ENCODE measurements around the gene DOCK3. TPM values are rescaled to one million over a fixed set of nuclear protein-coding genes. Genes with fewer than 3 reads are reported as not detected.

DOCK3 gene
- total and polyA plus RNA-seq, 2 of the 4 experiments (the other 2 are of a cell fraction), result under 0.01 to 0.12 TPM

- no peak for TF ChIP-seq SMC3 (IDR thresholded peaks at IDR 0.05; ENCODE audit: low read depth, low read length)
- TF ChIP-seq USF2 (IDR thresholded peaks at IDR 0.05; ENCODE audit: low read depth, low read length), result no peak
- no peak for TF ChIP-seq CEBPB (IDR thresholded peaks at IDR 0.05; ENCODE audit: low read depth, low read length)
- TF ChIP-seq POLR2A (IDR thresholded peaks at IDR 0.05; ENCODE audit: low read depth, low read length), result no peak
- TF ChIP-seq RCOR1 (IDR thresholded peaks at IDR 0.05; ENCODE audit: insufficient replicate concordance, low read length), result no peak
- TF ChIP-seq CHD1 (IDR thresholded peaks at IDR 0.05; ENCODE audit: low read depth, low read length), result no peak
- TF ChIP-seq RFX5 (IDR thresholded peaks at IDR 0.05; ENCODE audit: low read depth, low read length), result no peak
- no peak for TF ChIP-seq CTCF (conservative IDR thresholded peaks at IDR 0.05; ENCODE audit: low read depth, low read length)
- no peak for TF ChIP-seq BHLHE40 (IDR thresholded peaks at IDR 0.05; ENCODE audit: low read depth, low read length)
- no peak for TF ChIP-seq NFE2L2 (IDR thresholded peaks at IDR 0.05; ENCODE audit: low read depth, low read length)
- TF ChIP-seq MXI1 (IDR thresholded peaks at IDR 0.05; ENCODE audit: borderline replicate concordance, low read depth, low read length), result no peak
- no peak for TF ChIP-seq RAD21 (IDR thresholded peaks at IDR 0.05; ENCODE audit: low read length)
- H3K4me2 ChIP-seq (ENCODE audit: low read depth, low read length), result no peak overlapping the region
- in situ Hi-C loops (cut with MboI; ENCODE audit: low sequenced_read_pairs), result no loop called here
- POLR2A ChIA-PET (ENCODE audit: unreplicated experiment), result no interaction called here
- no peaks in the 10 kb centered on the region for H3K79me1 ChIP-seq (ENCODE audit: low read depth in 1 of 2, low read length in 2 of 2)
- WGBS, 2 experiments (ENCODE audit: extremely low coverage in 2 of 2, insufficient read length in 1 of 2), result 0% methylated on average over 1 of the region's 3 CpGs; no CpG with 5 or more reads in 1 of the 2 experiments
- H2BK15ac ChIP-seq (ENCODE audit: low read depth, low read length), result no peak overlapping the region
- dilution Hi-C loops (cut with HindIII; ENCODE audit: low sequenced_read_pairs, unreplicated experiment), result no loop called here
- no peak overlapping the region for H3K56ac ChIP-seq (ENCODE audit: extremely low read depth, insufficient read depth, low read length)
- H3K4ac ChIP-seq (ENCODE audit: low read depth, low read length), result no peak overlapping the region
- no peak overlapping the region for H2BK5ac ChIP-seq (ENCODE audit: low read depth, low read length, poor library complexity, severe bottlenecking)
- H4K5ac ChIP-seq (ENCODE audit: low read depth, low read length), result no peak overlapping the region
- no peaks in the 10 kb centered on the region for H3K9me1 ChIP-seq (ENCODE audit: insufficient read depth, low read length)
- H3K27ac ChIP-seq (ENCODE audit: insufficient read depth, low read length), result no peak overlapping the region
- no peak overlapping the region for H2BK120ac ChIP-seq (ENCODE audit: low read depth, low read length)
- CTCF ChIA-PET, result interaction anchor here (0.9 kb wide), 1 partner anchor 10 kb away, joined by 3 read pairs; no protein-coding TSS in a partner anchor
- no peak overlapping the region for H2AK9ac ChIP-seq (replicated peaks; ENCODE audit: low read depth, low read length, poor library complexity)
- no peak overlapping the region for H3K23ac ChIP-seq (ENCODE audit: low read depth, low read length)
- H3K18ac ChIP-seq (ENCODE audit: low read depth, low read length), result no peak overlapping the region
- H3K27me3 ChIP-seq (ENCODE audit: control insufficient read depth, insufficient read depth, low read length), result peaks cover 3% of the 10 kb centered on the region; the same call in 1 of the 2 replicates
- H3K9ac ChIP-seq (ENCODE audit: low read depth, low read length), result no peak overlapping the region
- H3K14ac ChIP-seq (replicated peaks; ENCODE audit: low read depth, low read length), result no peak overlapping the region
- no peaks in the 10 kb centered on the region for H4K20me1 ChIP-seq (ENCODE audit: insufficient read depth, low read length)
- BruUV-seq (replicated peaks), result no TSS peak
- DNase-seq (no peak), ATAC-seq (ENCODE audit: low read depth) (no peak)
- no peak overlapping the region for H2AFZ ChIP-seq (replicated peaks; ENCODE audit: low read length, poor library complexity)
- H4K91ac ChIP-seq (ENCODE audit: insufficient read depth, low read depth, low read length), result no peak overlapping the region
- H2BK20ac ChIP-seq (ENCODE audit: low read depth, low read length), result no peak overlapping the region
- no peaks in the 10 kb centered on the region for H3K36me3 ChIP-seq (ENCODE audit: control insufficient read depth, insufficient read depth, low read length)
- no peak overlapping the region for H4K8ac ChIP-seq (ENCODE audit: low read depth in 2 of 2, low read length in 2 of 2)
- H3K4me1 ChIP-seq (ENCODE audit: control insufficient read depth, insufficient read depth, low read length), result no peaks in the 10 kb centered on the region
- no peak overlapping the region for H2AK5ac ChIP-seq (ENCODE audit: low read depth, low read length)
- H3K9me3 ChIP-seq (ENCODE audit: control insufficient read depth, insufficient read depth, low read length), result no peaks in the 10 kb centered on the region
- H3K4me3 ChIP-seq (ENCODE audit: insufficient read depth, low read depth, low read length), result no peak overlapping the region
- intact Hi-C loops (cut with micrococcal nuclease), result no loop called here
Observed at GRCh38 chr3:51270559-51270958, 595.8 kb downstream of the DOCK3 start.

All from IMR-90 (cell line).